AG04450 (cell line): ENCODE data around the gene C4orf50. TPM values are rescaled to one million over a fixed set of nuclear protein-coding genes. Genes with fewer than 3 reads are reported as not detected.
A peak's percentile ranks its signal among the peaks of the same experiment; 100 is the strongest.

ENCODE experiments used
- CTCF ChIA-PET: fragments of 300-600, 350-600 bp; formaldehyde crosslinking; extraction: SDS; loops from one replicate; lab custom pipeline; 2022; ENCODE audit warnings: antibody characterized with exemption, inconsistent platforms; lab: Charles Lee
- POLR2A ChIA-PET: fragments of 350-600 bp; formaldehyde crosslinking; extraction: SDS; loops from one replicate; lab custom pipeline; 2021; ENCODE audit warnings: antibody characterized with exemption, inconsistent platforms; lab: Yijun Ruan, JAX
- DNase-seq: peaks from one replicate; pipeline ENCODE4 v3.0.0-alpha.2; 2011; ENCODE audit warnings: low read depth, low spot score
- H3K27ac ChIP-seq: one replicate; pipeline ENCODE4 v1.5.1; 2012; ENCODE audit warnings: low read depth, low read length, control low read depth
- H3K27me3 ChIP-seq: one replicate; pipeline ENCODE4 v1.6.0; 2012; ENCODE audit warnings: low read length; ENCODE audit not compliant: control insufficient read depth, insufficient read depth
- H3K4me3 ChIP-seq: 2 replicates; pipeline ENCODE4 v1.5.1; 2011; ENCODE audit warnings: mild to moderate bottlenecking, low read depth, low read length, control low read depth
- H3K9me3 ChIP-seq: 2 replicates; pipeline ENCODE4 v1.5.1; 2012; ENCODE audit warnings: low read length; ENCODE audit not compliant: control insufficient read depth, insufficient read depth
- polyA plus RNA-seq: library from polyadenylated mRNA; depleted of rRNA; stranded (reverse); fragments of >200 nt; gene quantifications from 2 replicates; pipeline ENCODE4 v1.2.3, GENCODE V29; 2011
- TF ChIP-seq, protein P1 (sequence below): IDR thresholded peaks from 2 replicates; pipeline ENCODE4 v1.5.1; 2011; ENCODE audit warnings: low read depth, low read length, control low read depth, inconsistent platforms

The C4orf50 gene
- polyA plus RNA-seq, 1 experiment: not detected

DNA sequence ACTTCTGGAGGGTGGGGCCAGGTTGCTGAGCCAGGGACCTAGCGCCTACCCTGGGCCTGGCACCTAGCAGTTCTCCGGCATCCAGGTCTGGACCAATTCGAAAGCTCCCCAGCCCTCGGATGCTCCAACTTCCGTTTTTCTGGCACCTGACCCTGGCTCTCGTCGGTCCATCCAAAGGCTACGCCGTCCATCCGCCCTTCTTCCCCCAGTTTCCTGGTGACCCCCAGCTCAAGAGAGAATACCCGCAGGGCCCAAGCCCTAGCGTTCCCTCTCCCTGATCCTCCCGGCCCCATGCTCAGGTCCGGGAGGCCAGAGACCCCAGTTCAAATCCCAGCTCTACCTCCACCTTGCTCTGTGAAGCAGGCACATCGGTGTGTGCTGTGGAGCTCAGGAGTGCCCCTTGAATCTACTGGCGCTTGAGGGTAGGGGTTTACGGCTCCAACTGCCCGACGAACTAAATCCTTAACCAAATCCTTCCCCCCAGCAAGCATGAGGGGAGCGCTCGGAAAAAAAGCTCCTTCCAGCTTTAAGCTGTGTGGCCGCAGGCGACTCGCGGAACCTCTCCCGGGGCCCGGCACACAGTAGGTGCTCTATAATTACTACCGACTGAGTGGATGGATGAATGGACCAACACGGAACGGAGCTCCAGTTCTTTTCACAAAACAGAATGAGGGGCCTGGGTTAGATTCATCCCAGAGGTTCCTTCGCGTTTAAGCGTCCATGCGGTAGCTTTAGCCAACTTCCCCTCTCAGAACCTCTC lies 126.5 kb downstream of the C4orf50 start:
- peaks cover 67% of the 10 kb centered on the region for H3K27me3 ChIP-seq
- no peak overlapping the region for H3K27ac ChIP-seq
- POLR2A ChIA-PET: interaction anchor here (0.6 to 0.7 kb wide), 2 partner anchors 190 to 239 kb away, joined by 3 to 5 read pairs; no protein-coding TSS in a partner anchor
- TF ChIP-seq, protein P1, sequence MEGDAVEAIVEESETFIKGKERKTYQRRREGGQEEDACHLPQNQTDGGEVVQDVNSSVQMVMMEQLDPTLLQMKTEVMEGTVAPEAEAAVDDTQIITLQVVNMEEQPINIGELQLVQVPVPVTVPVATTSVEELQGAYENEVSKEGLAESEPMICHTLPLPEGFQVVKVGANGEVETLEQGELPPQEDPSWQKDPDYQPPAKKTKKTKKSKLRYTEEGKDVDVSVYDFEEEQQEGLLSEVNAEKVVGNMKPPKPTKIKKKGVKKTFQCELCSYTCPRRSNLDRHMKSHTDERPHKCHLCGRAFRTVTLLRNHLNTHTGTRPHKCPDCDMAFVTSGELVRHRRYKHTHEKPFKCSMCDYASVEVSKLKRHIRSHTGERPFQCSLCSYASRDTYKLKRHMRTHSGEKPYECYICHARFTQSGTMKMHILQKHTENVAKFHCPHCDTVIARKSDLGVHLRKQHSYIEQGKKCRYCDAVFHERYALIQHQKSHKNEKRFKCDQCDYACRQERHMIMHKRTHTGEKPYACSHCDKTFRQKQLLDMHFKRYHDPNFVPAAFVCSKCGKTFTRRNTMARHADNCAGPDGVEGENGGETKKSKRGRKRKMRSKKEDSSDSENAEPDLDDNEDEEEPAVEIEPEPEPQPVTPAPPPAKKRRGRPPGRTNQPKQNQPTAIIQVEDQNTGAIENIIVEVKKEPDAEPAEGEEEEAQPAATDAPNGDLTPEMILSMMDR: no peak
- H3K9me3 ChIP-seq: peaks cover 21% of the 10 kb centered on the region; the same call in 1 of the 2 replicates
- CTCF ChIA-PET: no interaction called here
- DNase-seq: no peak
- H3K4me3 ChIP-seq: no peak overlapping the region

DNA sequence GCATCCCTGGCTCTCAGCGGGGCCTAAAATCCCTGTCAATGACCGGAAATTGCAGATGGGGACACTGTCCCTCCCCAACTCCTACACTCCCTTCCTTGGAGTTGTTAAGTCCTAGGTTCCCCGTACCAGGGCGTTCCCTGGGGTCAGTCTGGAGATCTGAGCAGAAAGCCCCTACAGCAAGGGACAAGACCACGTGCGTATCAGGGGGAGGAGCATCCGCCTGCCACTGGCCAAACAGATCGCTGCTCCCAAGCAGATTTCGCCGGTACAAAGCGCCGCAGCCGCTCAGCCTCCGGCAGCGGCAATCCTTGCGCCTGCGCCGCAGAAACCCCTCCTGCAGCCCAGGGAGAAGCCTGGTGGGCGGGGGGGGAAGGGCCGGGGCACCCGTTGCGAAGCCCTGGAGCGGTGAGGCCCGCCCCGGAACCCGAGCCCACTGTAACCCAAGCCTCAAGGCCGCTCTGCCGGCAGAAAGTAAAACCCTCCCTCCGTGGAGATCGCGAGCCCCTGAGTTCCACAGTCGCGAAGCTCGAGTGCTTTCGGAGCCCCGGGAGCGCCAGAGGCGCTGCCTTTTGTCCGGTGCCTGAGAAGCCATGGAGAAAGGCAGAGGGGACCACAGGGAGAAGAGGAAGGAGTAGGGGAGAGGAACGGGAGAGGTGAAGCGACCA lies 128.0 kb downstream of the C4orf50 start:
- no peak for DNase-seq
- H3K27ac ChIP-seq: no peak overlapping the region
- ChIA-PET CTCF (no interaction called here), POLR2A (no interaction called here)
- TF ChIP-seq, protein P1: no peak
- no peak overlapping the region for H3K4me3 ChIP-seq
- H3K9me3 ChIP-seq: peaks cover 21% of the 10 kb centered on the region; the same call in 1 of the 2 replicates
- H3K27me3 ChIP-seq: peaks cover 65% of the 10 kb centered on the region

- H3K27me3 ChIP-seq: peaks cover 62% of the 10 kb centered on the region
- ChIA-PET CTCF (no interaction called here), POLR2A (no interaction called here)
- TF ChIP-seq, protein P1: no peak
- no peak overlapping the region for H3K4me3 ChIP-seq
- H3K27ac ChIP-seq: no peak overlapping the region
- no peak for DNase-seq
- H3K9me3 ChIP-seq: peaks cover 21% of the 10 kb centered on the region; the same call in 1 of the 2 replicates
Observed at GRCh38 chr4:5889002-5889696, 129.1 kb downstream of the C4orf50 start.

DNA sequence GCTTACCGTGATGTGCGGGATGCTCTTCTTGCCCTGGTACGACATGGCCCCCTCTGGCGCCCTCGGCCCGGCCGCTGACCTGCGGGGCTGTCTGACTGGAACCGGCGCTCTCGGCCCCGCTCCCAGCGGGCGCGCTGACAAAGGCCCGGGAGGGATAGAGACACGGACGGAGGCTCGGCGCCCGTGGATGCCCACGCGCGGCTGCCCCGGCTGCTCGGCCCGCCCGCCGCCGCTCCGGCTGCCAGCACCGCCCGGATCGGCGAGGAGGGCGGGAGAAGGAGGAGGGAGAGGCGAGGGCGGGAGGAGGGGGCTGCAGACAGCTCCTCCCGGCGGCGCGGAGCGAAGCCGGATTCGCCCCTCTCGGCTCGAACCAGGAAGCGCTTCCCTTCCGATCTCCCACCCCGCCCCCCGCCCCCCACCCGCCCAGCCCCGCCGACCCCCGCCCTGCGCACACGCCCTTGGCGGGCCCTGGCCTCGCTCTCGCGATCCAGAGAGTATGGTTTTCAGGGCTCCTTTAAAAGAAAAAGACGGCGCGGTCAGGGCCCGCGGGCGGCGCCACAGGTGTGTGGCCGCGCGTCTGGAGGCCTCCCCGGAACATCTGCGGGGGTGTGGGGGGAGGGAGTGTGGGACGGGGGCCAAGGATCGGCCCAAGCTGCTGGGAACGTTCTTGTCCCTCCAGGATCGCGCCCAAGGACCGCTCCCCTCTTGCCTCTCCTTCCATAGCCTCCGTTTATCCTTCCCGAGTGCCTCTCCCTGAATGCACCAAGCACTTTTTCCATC lies 129.8 kb downstream of the C4orf50 start:
- TF ChIP-seq, protein P1: no peak
- ChIA-PET CTCF (no interaction called here), POLR2A (no interaction called here)
- H3K27ac ChIP-seq: no peak overlapping the region
- H3K9me3 ChIP-seq: peaks cover 21% of the 10 kb centered on the region; the same call in 1 of the 2 replicates
- peak overlapping the region; percentile 49; the same call in 1 of the 2 replicates for H3K4me3 ChIP-seq
- DNase-seq: no peak
- H3K27me3 ChIP-seq: peaks cover 54% of the 10 kb centered on the region
